ENCODE results near the gene RNASET2. TPM values are rescaled to one million over a fixed set of nuclear protein-coding genes. Genes with fewer than 3 reads are reported as not detected.

RNASET2 gene
- total and polyA plus RNA-seq, 10 of the 15 experiments (the other 5 are each of a cell fraction or from before 2014, with no cell fraction given) = 5.5 to 225 (median 50.2) TPM

DNA sequence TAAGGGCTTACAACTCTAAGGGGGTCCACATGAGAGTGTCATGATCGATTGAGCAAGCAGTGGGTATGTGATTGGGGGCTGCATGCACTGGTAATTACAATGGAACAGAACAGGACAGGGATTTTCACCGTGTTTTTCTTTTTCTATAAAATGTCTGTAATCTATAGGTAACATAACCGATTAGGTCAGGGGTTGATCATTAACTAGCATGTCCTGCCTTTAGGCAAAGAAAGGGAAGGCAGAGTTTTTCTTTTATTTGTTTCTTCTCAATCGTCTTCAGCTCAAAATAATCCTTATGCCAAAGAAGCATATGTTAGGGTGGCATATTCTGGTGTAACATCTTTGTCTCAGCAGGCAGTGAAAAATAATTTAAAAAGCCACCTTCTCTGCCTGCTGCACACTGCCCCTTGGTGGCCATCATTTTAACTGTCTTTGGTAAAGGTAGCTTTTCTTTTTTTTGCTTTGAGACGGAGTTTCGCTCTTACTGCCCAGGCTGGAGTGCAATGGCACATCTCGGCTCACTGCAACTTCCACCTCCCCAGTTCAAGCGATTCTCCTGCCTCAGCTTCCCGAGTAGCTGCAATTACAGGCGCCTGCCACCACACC, 33.2 kb upstream of the RNASET2 start:
- WGBS (ENCODE audit: insufficient coverage, insufficient replicate concordance, low lambda C conversion rate, missing lambda C conversion rate) = 47% methylated on average over 10 of the region's 10 CpGs
- DNase-seq (ENCODE audit: low read depth, low spot score) (no peak), FAIRE-seq (no peak), ATAC-seq (peak; percentile 87)
- ChIA-PET SMC1A (ENCODE audit: uncharacterized antibody, unreplicated experiment) (interaction anchor here (0.6 to 4.8 kb wide), 55 partner anchors 8 to 608 kb away, joined by 3 to 85 read pairs (median 4); partner anchors contain the start of genes CCR6, CEP43 and RNASET2), CTCF (interaction anchor here (0.7 to 4.5 kb wide), 61 partner anchors 10 to 231 kb away, joined by 3 to 139 read pairs (median 5); partner anchors contain the start of genes CCR6 and RNASET2), RAD21 (ENCODE audit: unreplicated experiment) (interaction anchor here (0.5 to 5.1 kb wide), 33 partner anchors 10 to 219 kb away, joined by 3 to 79 read pairs (median 5); partner anchors contain the start of genes CCR6, CEP43 and RNASET2), POLR2A (interaction anchor here (0.9 to 2.0 kb wide), 6 partner anchors 10 to 216 kb away, joined by 3 to 8 read pairs (median 4); partner anchors contain the start of gene CEP43)
- H3K27me3 ChIP-seq (replicated peaks in 1 of 2; ENCODE audit: control insufficient read depth in 2 of 2, insufficient read depth in 2 of 2, low read length in 1 of 2) = no peaks in the 10 kb centered on the region
- H3K4me2 ChIP-seq (ENCODE audit: control insufficient read depth, insufficient read depth) = no peak overlapping the region
- TF ChIP-seq RAD21 (IDR thresholded peaks at IDR 0.05; ENCODE audit: insufficient read depth, low read depth, low read length) (peak; percentile 77), CHD4 (IDR thresholded peaks at IDR 0.05) (no peak), KDM1A (IDR thresholded peaks at IDR 0.05; ENCODE audit: borderline replicate concordance) (no peak), PAX5 (IDR thresholded peaks at IDR 0.05; ENCODE audit: borderline replicate concordance, low read depth, low read length) (no peak), PML (IDR thresholded peaks at IDR 0.05; ENCODE audit: low read length) (no peak), SMC3 (IDR thresholded peaks at IDR 0.05; ENCODE audit: borderline replicate concordance, low read length) (peak; percentile 75), BCL11A (IDR thresholded peaks at IDR 0.05; ENCODE audit: low read depth, low read length) (no peak), ZNF384 (IDR thresholded peaks at IDR 0.05; ENCODE audit: borderline replicate concordance, low read depth, low read length) (peak; percentile 70), TAF1 (IDR thresholded peaks at IDR 0.05; ENCODE audit: borderline replicate concordance, low read depth, low read length) (no peak), SPI1 (IDR thresholded peaks at IDR 0.05; ENCODE audit: borderline replicate concordance, insufficient read depth, low read depth, low read length) (no peak)
- TF ChIP-seq, protein P1, sequence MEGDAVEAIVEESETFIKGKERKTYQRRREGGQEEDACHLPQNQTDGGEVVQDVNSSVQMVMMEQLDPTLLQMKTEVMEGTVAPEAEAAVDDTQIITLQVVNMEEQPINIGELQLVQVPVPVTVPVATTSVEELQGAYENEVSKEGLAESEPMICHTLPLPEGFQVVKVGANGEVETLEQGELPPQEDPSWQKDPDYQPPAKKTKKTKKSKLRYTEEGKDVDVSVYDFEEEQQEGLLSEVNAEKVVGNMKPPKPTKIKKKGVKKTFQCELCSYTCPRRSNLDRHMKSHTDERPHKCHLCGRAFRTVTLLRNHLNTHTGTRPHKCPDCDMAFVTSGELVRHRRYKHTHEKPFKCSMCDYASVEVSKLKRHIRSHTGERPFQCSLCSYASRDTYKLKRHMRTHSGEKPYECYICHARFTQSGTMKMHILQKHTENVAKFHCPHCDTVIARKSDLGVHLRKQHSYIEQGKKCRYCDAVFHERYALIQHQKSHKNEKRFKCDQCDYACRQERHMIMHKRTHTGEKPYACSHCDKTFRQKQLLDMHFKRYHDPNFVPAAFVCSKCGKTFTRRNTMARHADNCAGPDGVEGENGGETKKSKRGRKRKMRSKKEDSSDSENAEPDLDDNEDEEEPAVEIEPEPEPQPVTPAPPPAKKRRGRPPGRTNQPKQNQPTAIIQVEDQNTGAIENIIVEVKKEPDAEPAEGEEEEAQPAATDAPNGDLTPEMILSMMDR (IDR thresholded peaks at IDR 0.05 in 2 of 3, conservative IDR thresholded peaks at IDR 0.05 in 1 of 3; ENCODE audit: control insufficient read depth in 2 of 3, extremely low read depth in 1 of 3, insufficient read depth in 1 of 3, low read depth in 3 of 3, low read length in 3 of 3) = peak; percentile 42 to 54 (median 44); a peak in 5 of 6 replicates
- no TSS peak for BruUV-seq (replicated peaks)
- no peaks in the 10 kb centered on the region for H3K9me3 ChIP-seq (replicated peaks; ENCODE audit: control insufficient read depth, insufficient read depth, low read length)
- no peak overlapping the region for H3K9ac ChIP-seq (ENCODE audit: control insufficient read depth, insufficient read depth, low read length)
- no peaks in the 10 kb centered on the region; the same call in 1 of the 2 replicates for H3K4me1 ChIP-seq (ENCODE audit: control insufficient read depth, insufficient read depth, low read length)
- H3K36me3 ChIP-seq (ENCODE audit: control insufficient read depth in 2 of 2, insufficient read depth in 2 of 2, low read length in 1 of 2) = peaks cover 2 to 9% of the 10 kb centered on the region in 2 experiments; a peak in 3 of 4 replicates
- H3K27ac ChIP-seq (ENCODE audit: control insufficient read depth, insufficient read depth) = no peak overlapping the region
- H3K4me3 ChIP-seq = no peak overlapping the region
- H4K20me1 ChIP-seq (ENCODE audit: control insufficient read depth, insufficient read depth) = no peaks in the 10 kb centered on the region
- H2AFZ ChIP-seq (ENCODE audit: control insufficient read depth, low read depth, low read length) = no peak overlapping the region
- in situ Hi-C loops (cut with MboI) (loop anchor here (5.0 kb wide), 1 partner anchor 212 kb away; no protein-coding TSS in a partner anchor), intact Hi-C loops (cut with micrococcal nuclease; ENCODE audit: unreplicated experiment) (loop anchor here (1.0 to 2.0 kb wide), 2 partner anchors 39 to 203 kb away; no protein-coding TSS in a partner anchor)
- peaks cover 2% of the 10 kb centered on the region; the same call in 1 of the 2 replicates for H3K79me2 ChIP-seq (ENCODE audit: control insufficient read depth, insufficient read depth, low read length)

Data from GM12878 (cell line).